ENCODE results near the gene KLF6.

Gene KLF6

DNA sequence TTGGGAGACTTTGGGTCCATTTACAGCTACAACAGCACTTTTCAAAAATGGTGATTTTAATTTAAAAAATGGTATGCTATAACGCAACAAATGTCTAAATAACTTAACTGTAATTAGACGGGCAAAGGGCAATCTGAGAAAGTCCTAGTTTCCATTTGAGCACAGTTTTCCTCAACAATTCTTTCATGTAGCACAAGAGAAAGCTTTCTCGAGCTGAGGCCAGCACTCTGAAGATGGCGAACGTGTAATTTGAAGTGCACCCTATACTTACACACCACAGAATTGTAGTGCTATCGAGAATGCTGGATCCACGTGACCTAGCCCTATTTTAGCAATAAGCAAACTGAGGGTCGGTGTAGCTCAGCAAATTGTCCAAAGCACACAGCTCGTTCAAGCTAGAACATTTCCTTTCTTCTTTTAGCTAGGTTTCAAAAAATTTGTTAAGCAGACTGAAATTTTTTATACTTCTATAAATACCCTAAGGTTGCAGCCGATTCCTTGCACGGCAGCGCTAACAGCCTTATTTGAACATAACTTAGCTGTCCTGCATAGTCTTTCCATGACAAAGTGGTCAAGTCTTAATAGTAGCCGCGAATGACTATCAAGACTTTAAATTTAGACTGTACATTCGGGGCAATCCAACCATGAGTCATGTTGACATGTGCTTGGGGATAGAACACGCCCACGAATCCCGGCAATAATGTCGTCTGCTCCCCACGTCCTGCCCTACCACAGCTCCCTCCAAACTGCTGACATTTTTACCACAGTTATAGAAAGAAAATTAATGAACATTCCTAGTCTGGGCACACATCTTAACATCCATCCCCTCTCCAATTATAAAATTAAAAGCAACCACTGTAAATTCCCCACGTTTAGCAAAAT, 10.0 kb downstream of the KLF6 start:
- DNase-seq (ENCODE audit: low read depth), result no peak

DNA sequence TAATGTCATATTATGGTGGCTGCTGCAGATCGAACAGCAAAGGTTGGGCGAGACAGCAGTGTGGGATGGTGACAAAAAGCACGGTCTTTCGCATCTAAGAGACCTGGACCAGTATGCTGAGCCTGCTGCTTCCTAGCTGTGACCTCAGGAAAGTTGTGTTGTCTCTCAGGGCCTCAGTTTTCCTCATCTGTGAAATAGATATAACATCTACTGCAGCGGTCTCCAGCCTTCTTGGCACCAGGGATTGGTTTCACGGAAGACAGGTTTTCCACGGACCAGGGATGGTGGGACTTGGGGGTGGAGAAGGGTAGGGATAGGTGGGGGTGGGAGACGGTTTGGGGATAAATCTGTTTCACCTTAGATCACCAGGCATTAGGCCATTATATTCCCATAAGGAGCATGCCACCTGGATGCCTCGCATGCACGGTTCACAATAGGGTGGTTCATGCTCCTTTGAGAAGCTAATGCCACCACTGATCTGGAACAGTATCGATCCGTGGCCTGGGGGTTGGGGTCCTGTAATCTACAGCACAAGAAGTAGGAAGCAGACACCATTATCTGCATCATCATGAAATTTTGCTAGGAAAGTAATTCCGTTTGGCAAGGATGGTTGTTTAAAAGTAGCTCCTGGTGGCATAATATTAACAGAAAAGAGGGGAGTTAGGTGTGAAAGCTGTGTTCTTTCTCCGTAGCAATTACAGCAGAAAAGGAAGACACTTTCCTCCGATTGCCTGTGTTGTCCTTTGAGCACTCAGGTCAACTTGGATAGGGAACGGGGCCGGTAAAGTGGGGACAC, 10.8 kb downstream of the KLF6 start:
- DNase-seq (ENCODE audit: low read depth), result no peak

GRCh38 chr10:3773460-3774017, 11.5 kb downstream of the KLF6 start:
- no peak for DNase-seq (ENCODE audit: low read depth)

DNA sequence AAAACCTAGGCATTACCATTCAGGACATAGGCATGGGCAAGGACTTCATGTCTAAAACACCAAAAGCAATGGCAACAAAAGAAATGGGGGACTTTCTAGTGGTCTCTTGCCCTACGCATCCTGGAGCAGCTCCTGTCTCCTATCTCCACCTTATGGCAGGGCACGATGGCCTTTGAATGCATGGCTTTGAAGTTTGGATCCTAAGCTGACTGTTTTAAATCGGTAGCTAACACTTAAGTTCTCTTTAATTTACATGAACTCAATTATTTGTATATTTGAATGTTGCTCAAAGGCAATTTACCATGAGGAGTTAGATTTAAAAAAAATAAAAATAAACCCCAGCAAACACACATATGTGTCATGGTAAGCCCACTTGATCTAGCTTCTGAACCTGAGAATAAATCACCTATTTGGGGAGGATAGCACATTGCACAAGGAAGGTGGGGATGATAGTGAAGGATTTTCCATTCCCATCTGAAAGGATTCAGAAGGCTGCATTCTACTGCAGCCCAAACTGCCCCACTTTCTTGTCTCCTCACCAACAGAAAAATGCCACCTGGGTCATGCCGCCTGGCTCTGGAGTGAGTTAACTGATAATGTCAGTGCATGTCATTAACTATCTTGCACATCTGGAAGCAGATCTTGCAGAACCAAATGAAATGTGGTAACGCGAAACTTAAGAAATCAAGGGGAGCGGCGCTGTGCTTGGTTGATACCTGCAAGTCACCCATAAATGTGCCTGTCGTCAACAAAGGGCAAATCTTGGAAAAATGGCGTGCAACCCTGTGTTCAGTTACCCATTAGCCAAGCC, 12.4 kb downstream of the KLF6 start:
- no peak for DNase-seq (ENCODE audit: low read depth)

DNA sequence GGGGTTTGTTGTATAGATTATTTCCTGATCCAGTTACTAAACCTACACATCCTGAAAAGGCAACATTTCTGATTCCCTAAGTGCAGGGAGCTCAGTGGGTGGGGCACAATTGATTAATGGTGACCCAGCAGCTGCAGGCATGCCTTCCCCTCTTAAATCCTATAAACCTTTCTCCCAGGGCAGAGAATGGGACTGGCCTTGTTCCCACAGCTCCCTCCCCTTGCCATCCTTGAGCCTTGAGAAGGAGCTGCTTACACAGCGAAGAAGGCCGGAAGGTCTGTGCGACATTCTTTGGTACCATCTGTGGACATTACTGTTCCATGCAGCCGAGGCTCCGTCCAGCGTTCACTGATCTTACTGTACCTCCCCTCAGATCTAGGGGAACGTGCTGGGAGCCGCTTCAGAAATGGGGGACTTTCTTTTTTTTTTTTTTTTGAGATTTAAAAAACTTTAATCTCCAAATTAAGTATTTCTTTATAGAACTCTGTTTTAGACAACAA, 14.3 kb downstream of the KLF6 start:
- no peak for DNase-seq (ENCODE audit: low read depth)

- no peak for DNase-seq (ENCODE audit: low read depth)
These were observed 15.5 kb downstream of the KLF6 start for GRCh38 chr10:3769556-3769955.

DNA sequence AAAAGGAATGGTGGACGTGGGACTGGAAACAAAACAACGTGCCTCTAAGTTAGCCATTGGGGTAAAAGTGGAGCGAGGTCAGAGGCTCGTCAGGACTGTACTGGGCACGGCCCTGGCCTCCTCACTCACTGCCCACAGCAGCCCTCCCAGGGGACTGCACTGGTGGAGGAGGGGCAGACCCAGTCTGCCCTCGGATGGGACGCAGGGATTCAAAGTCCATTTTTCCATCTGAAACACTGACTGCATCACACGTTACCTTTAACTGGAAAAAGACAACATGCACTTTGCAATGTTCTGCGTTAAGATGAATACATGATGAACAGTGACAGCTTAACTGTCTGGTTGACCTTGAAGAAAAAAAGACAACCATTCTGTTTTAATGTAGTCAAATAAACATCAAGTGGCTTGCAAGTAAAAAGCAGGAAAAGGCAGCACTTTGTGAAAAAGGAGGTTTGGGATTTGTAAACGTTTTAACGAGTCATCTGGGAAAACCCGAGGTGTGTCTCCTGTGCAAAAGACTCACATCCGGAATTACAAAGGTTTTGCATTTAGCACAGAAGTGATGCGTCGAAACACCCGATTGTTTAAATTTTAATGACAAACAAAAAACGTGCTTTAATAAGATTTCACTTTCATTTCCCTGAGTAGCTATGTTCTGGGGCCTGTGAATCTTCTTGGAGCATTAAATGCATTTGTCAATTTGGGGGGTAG, 18.8 kb downstream of the KLF6 start:
- DNase-seq (ENCODE audit: low read depth), result no peak

- no peak for DNase-seq (ENCODE audit: low read depth)
These were observed 19.9 kb downstream of the KLF6 start for GRCh38 chr10:3765146-3765545.

GRCh38 chr10:3764626-3765112, 20.3 kb downstream of the KLF6 start:
- no peak for DNase-seq (ENCODE audit: low read depth)

DNA sequence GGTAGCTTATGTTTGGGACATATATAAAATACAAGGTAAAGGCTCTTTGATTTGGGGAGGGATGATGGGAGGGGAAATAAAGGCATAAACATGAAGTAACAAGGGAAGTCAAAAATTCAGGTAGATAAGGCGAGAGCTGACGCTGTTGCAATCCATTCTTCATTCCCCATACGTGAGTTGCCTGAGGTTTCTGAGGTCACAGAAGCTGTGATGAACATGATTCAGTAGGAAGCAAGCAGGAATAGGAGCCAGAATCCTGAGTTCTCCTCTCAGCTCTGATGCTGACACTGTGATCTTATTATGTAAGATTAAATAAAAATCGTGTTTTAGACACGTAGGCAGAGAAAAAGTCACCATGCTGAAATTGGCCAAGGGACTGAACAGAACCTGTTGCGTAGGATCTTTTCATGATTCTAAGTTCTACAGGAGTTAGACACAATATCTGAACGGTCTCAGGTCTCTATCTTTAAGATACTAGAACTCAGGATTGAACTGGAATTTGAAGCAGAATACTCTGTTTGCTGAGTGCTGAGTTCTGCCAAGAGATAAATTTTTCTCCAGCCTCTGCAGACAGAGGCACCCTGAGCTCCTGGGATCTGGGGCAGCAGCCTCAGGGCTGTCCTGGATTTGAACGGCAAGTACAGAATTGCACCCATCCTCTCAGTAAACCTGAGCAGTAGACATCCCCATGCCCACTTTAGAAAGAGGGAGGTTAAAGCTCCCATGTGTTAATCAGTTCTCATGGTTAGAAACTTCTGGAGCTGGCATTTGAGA, 21.0 kb downstream of the KLF6 start:
- no peak for DNase-seq (ENCODE audit: low read depth)

GRCh38 chr10:3763035-3763456, 22.0 kb downstream of the KLF6 start:
- no peak for DNase-seq (ENCODE audit: low read depth)

DNA sequence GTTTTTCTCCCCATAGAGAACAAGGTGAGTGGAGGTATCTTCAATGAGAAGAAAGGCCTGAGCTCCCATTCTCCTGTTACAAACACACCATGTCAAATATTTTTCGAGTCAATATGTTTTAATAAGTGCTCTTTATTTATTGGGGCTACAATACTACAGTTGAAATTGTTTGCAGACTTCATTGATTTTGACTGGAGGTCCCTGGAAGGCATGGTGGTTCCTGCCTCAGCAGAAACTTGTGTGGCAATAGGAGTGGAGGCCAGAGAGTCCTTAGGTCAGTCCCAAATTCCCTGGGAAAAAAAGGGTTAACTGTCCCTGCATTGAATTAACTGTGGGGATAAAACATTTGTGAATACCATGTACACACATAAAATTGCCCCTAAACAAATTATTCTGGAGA, 22.7 kb downstream of the KLF6 start:
- DNase-seq (ENCODE audit: low read depth), result no peak

DNA sequence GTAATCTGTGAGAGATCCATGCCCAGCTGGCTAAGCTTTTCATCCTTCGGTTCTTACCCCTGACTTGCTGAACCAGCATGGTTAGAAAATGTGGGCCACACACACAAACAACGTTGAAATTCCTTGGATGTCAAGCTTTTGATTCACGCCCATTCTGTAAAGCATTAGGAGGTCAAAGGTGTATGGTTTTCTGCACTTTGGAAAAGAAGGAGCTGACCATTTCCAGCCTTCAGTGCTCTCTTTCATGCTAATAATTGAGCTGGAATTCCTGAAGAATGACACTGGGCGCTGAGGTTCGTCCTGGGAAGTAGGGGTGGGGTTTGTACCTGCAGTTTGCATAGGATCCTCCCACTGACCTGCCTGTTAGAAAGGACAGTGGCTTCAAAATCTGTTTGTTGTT, 23.1 kb downstream of the KLF6 start:
- no peak for DNase-seq (ENCODE audit: low read depth)

DNA sequence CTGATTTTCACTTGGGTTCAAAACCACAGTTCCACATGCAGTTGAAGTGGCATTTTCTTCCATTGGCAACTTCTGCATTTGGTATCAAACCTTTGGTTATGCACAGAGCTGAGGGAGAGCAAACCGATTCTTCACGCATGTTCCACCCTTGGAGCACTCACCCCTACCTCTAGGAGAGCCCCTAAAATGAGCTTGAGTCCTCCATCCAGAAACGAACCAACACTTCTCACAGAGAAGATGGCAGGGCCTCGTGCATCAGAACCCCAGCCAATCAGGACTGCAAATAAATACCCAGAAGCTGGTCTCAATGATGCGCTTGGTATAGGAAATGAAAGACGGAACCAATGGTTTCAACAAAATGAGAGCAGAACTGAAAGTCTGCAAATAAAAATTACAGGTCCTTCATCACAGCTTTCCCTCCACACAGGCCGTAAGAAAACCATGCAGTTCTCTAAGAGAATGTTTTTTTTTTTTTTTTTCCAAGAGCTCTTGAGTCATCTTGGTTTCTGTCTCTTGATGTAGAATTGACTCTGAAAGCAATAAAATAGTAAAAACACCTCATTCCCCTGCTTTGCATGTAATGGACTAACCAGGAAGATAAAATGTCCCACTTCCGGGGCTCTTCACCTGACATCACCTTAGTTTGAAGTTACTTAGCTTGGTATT, 23.9 kb downstream of the KLF6 start:
- DNase-seq (ENCODE audit: low read depth), result no peak

GRCh38 chr10:3760083-3760482, 24.9 kb downstream of the KLF6 start:
- DNase-seq (ENCODE audit: low read depth), result no peak

- no peak for DNase-seq (ENCODE audit: low read depth)
These were observed 25.6 kb downstream of the KLF6 start for GRCh38 chr10:3759397-3759796.

- DNase-seq (ENCODE audit: low read depth), result no peak
These were observed 26.5 kb downstream of the KLF6 start for GRCh38 chr10:3758491-3758970.

DNA sequence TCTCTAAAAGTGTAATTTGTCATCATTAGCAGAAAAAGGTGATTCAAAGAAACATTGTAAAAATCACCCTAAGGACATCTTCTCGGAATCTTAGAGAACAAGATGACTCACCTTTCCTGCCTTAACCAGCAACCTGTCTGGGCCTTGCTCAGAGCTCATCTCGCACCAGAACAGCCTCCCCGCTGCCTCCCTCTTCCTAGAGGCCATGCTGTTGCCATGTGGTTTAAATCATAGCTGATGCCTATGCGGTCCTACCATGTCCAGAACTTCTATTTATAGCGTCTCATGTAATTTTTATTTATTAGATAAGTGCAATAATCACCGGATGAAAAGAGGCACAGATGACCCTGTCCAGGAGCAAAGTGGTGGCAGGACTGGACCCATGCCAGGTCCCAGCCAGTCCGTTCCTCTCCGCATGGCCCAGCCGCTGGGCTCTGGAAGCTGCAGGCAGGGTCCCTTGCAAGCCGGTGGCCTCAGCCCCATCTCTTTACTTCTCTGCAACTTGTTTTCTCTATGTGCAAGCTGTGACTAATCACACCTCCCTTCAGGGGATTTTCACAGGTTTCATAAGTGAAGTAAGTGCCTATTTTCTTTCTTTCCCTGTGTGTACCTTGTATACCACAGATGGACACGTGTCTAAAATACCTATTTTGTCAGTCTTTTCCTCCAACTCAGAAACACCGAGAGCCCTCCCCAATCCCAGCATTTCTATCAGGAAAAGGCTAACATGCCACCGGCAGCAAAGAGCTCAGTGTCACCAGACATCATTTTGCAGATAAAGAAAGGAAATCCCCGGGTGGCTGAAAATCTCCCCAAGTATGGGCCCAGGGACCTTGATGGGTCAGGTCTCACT, 27.1 kb downstream of the KLF6 start:
- no peak for DNase-seq (ENCODE audit: low read depth)

DNA sequence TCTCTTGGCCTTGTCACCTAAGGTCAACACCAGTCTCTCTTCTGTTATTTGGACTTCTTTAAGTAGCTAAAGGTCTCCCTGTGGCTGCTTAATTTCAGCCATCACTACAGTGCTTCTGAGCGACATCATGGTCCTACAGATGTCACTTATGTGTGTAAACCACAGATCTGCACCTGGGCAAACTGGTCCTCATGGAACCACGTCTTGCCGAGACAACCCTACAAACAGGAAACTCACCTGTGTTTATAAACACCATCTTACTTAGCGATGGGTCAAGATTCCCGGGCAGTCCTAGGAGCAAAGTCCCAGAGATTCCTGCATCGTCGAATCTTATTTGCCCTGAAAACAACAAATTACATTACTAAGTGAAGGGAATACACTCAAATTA, 27.8 kb downstream of the KLF6 start:
- no peak for DNase-seq (ENCODE audit: low read depth)

All from HS-27A (cell line).